Glutamatergic neuron (in vitro differentiated cells): ENCODE measurements around the gene MGRN1. TPM values are rescaled to one million over a fixed set of nuclear protein-coding genes. Genes with fewer than 3 reads are reported as not detected.

ENCODE experiments used
- DNase-seq: peaks from one replicate; pipeline ENCODE4 v3.0.0; 2022
- H3K27ac Mint-ChIP-seq: one replicate; pipeline ENCODE4 v1.8.0; 2020; ENCODE audit warnings: mild to moderate bottlenecking, mixed read lengths, inconsistent platforms; ENCODE audit not compliant: unreplicated experiment
- H3K27me3 Mint-ChIP-seq: one replicate; pipeline ENCODE4 v1.8.0; 2020; ENCODE audit warnings: mild to moderate bottlenecking, moderate library complexity, mixed read lengths, inconsistent platforms; ENCODE audit not compliant: unreplicated experiment
- H3K36me3 Mint-ChIP-seq: one replicate; pipeline ENCODE4 v1.8.0; 2020; ENCODE audit warnings: mild to moderate bottlenecking, mixed read lengths, inconsistent platforms; ENCODE audit not compliant: unreplicated experiment
- H3K4me1 Mint-ChIP-seq: one replicate; pipeline ENCODE4 v1.8.0; 2020; ENCODE audit warnings: mild to moderate bottlenecking, low read depth, mixed read lengths, inconsistent platforms; ENCODE audit not compliant: unreplicated experiment
- H3K4me3 Mint-ChIP-seq: one replicate; pipeline ENCODE4 v1.8.0; 2020; ENCODE audit warnings: mild to moderate bottlenecking, mixed read lengths, inconsistent platforms; ENCODE audit not compliant: unreplicated experiment
- H3K9me3 Mint-ChIP-seq: one replicate; pipeline ENCODE4 v1.8.0; 2020; ENCODE audit warnings: mild to moderate bottlenecking, moderate library complexity, mixed read lengths, inconsistent platforms; ENCODE audit not compliant: unreplicated experiment
- CTCF ChIP-seq: fragments of 200-600 bp; sonication (generic); IDR thresholded peaks from one replicate; pipeline ENCODE4 v1.5.0; 2021; ENCODE audit not compliant: partially characterized antibody, unreplicated experiment
- total RNA-seq: library from RNA; stranded (reverse); fragmentation: NEBNext Ultra II Directional; extraction: Animal tissue kit (Norgen Biotek cat#: 25700); gene quantifications from one replicate; pipeline ENCODE4 v1.2.1, GENCODE V29; 2021; ENCODE audit not compliant: unreplicated experiment

MGRN1 gene
- total RNA-seq, 1 donor from 2014 or later, result 150 TPM

DNA sequence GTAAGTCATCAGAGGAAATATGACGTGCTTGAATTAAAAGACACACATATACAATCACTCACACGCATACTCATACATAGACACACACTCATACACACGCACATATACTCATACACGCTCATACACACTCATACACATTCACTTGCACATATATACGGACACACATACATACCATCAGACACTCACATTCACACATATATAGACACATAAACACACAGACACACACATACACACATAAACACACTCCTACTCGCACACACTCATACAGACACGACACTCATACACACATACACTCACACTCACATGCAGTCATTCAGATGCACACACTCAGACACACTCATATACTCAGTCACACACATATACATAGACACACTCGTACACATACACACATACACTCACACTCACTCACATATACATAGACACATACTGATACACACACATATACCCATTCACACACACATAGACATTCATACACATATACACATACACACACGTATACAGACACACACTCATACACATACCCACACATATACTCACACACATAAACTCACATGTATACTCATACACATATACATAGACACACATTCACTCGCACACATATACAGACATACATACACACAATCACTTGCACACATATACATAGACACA is 43.8 kb downstream of the MGRN1 start:
- Mint-ChIP-seq H3K4me1 (peaks cover 13% of the 10 kb centered on the region), H3K36me3 (no peaks in the 10 kb centered on the region)
- no peak for TF ChIP-seq CTCF

DNA sequence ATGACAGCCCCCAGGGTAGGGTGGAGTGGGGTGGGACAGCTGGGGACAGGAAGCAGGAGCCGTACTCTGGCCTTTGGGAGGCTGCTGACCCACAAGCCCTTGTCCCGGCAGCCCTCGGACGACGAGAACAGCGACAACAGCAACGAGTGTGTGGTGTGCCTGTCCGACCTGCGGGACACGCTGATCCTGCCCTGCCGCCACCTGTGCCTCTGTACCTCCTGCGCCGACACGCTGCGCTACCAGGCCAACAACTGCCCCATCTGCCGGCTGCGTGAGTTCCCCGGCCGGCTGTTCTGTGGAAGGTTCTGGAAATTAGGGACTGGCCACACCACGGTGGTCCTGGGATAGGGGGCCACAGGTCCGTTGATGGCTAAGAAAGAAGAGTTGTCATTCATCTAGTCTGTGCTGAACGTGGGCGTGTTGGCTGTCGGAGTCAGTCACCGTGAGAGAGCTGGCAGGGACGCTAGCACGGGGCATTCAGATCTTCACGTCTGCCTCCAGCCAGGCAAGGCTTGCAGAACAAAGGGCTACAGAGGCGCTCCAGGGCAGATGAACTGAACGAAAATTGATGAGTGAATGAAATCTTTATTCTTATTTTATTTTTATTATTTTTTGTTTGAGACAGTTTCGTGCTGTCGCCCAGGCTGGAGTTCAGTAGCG is 48.9 kb downstream of the MGRN1 start:
- Mint-ChIP-seq H3K27ac (peak overlapping the region; percentile 87), H3K36me3 (no peaks in the 10 kb centered on the region), H3K4me3 (no peak overlapping the region), H3K4me1 (peaks cover 8% of the 10 kb centered on the region), H3K9me3 (peaks cover 4% of the 10 kb centered on the region), H3K27me3 (peaks cover 4% of the 10 kb centered on the region)
- no peak for TF ChIP-seq CTCF
- no peak for DNase-seq

More for the DNA sequence above, 43.8 kb downstream of the MGRN1 start:
- peaks cover 3% of the 10 kb centered on the region for H3K27me3 Mint-ChIP-seq
- H3K9me3 Mint-ChIP-seq, result peaks cover under 1% of the 10 kb centered on the region
- no peak for DNase-seq
- no peak overlapping the region for H3K27ac Mint-ChIP-seq
- no peak overlapping the region for H3K4me3 Mint-ChIP-seq

GRCh38 chr16:4674926-4675530 is 50.4 kb downstream of the MGRN1 start:
- Mint-ChIP-seq H3K27me3 (peaks cover 4% of the 10 kb centered on the region), H3K36me3 (no peaks in the 10 kb centered on the region), H3K27ac (no peak overlapping the region), H3K9me3 (peaks cover 4% of the 10 kb centered on the region), H3K4me3 (no peak overlapping the region), H3K4me1 (peaks cover 8% of the 10 kb centered on the region)
- no peak for TF ChIP-seq CTCF
- no peak for DNase-seq

DNA sequence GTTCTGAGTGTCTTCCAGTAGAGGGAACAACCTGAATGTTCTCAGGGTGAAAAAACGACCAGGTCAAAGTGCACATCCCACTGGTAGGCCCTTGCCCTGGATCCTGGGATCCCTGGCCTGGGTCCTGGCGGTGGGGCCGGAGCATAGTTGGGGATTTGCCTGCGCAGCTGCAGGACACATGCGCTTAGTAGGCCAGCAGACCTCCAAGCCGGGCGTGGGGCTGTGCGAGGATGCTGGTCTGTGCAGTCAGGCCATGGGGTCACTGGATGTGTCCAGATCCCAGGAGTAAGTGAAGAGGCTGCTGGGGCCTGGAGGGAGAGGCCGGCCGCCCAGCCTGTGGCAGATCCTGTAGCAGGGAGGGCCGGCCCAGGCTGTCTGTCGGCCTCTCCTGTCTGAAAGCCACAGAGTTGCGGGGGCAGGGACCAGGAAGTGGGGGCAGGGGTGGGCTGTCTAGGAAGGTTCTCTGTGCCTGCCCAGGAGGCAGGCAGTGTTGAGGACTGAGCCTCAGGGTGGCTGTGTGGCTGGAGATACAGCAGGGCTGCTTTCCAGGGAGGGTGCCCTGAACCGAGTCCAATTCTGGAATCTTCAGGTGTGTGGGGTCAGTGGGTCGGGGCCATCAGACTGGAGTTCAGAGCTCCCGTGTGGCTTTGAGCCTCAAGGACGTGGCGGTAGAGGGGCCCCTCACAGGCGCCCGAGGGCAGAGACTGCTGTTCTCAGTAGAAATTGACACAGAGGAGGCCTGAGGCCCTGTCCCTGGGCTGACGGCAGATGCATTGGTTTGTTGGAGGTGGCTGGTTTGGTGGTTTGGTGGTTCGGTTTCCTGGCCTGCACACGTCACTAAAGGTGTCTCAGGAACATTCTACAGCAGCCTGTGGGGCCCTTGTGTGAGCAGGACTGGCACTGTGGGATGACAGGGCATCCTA is 51.5 kb downstream of the MGRN1 start:
- Mint-ChIP-seq H3K36me3 (no peaks in the 10 kb centered on the region), H3K27ac (peak overlapping the region; percentile 72), H3K4me3 (no peak overlapping the region)

More for the DNA sequence above, 51.5 kb downstream of the MGRN1 start:
- H3K4me1 Mint-ChIP-seq, result peaks cover 8% of the 10 kb centered on the region
- no peak for DNase-seq
- H3K9me3 Mint-ChIP-seq, result peaks cover 4% of the 10 kb centered on the region
- H3K27me3 Mint-ChIP-seq, result peaks cover 6% of the 10 kb centered on the region
- TF ChIP-seq CTCF, result no peak
